ENCODE data around the gene CD300E.
"Not testable (repeated sequence)": the region's sequence is repeated elsewhere in the genome, so short reads cannot be mapped to it uniquely, and the experiment has no call there.

The CD300E gene

GRCh38 chr17:74635418-74635817, 11.9 kb upstream of the CD300E start:
- no peak for DNase-seq (ENCODE audit: low spot score)

- DNase-seq (ENCODE audit: low spot score), result no peak
Measured at GRCh38 chr17:74633326-74633725, 9.8 kb upstream of the CD300E start.

GRCh38 chr17:74632617-74633016, 9.1 kb upstream of the CD300E start:
- no peak for DNase-seq (ENCODE audit: low spot score)

- peak; percentile 37 for DNase-seq (ENCODE audit: low spot score)
Measured at GRCh38 chr17:74631468-74632450, 8.2 kb upstream of the CD300E start.

- DNase-seq (ENCODE audit: low spot score), result not testable (repeated sequence)
Measured at GRCh38 chr17:74630251-74630650, 6.7 kb upstream of the CD300E start.

GRCh38 chr17:74625661-74626060, 2.1 kb upstream of the CD300E start:
- DNase-seq (ENCODE audit: low spot score), result no peak

GRCh38 chr17:74624131-74624530, 593 bp upstream of the CD300E start:
- DNase-seq (ENCODE audit: low spot score), result no peak

GRCh38 chr17:74619077-74619673, 4.4 kb downstream of the CD300E start:
- DNase-seq (ENCODE audit: low spot score), result no peak

- DNase-seq (ENCODE audit: low spot score), result no peak
Measured at GRCh38 chr17:74618451-74618850, 5.1 kb downstream of the CD300E start.

GRCh38 chr17:74616696-74617095, 6.8 kb downstream of the CD300E start:
- DNase-seq (ENCODE audit: low spot score), result no peak

- no peak for DNase-seq (ENCODE audit: low spot score)
Measured at GRCh38 chr17:74612046-74612445, 11.5 kb downstream of the CD300E start.

GRCh38 chr17:74610108-74610507, 13.4 kb downstream of the CD300E start:
- no peak for DNase-seq (ENCODE audit: low spot score)

GRCh38 chr17:74608511-74608910, 15.0 kb downstream of the CD300E start:
- no peak for DNase-seq (ENCODE audit: low spot score)

- no peak for DNase-seq (ENCODE audit: low spot score)
Measured at GRCh38 chr17:74607221-74607620, 16.3 kb downstream of the CD300E start.

GRCh38 chr17:74606050-74606449, 17.5 kb downstream of the CD300E start:
- DNase-seq (ENCODE audit: low spot score), result no peak

GRCh38 chr17:74605361-74605760, 18.2 kb downstream of the CD300E start:
- peak; percentile 74 for DNase-seq (ENCODE audit: low spot score)

- no peak for DNase-seq (ENCODE audit: low spot score)
Measured at GRCh38 chr17:74604761-74605160, 18.8 kb downstream of the CD300E start.

- DNase-seq (ENCODE audit: low spot score), result no peak
Measured at GRCh38 chr17:74604200-74604599, 19.3 kb downstream of the CD300E start.

- no peak for DNase-seq (ENCODE audit: low spot score)
Measured at GRCh38 chr17:74603746-74604145, 19.8 kb downstream of the CD300E start.

GRCh38 chr17:74603037-74603635, 20.4 kb downstream of the CD300E start:
- DNase-seq (ENCODE audit: low spot score), result no peak

- peak; percentile 54 for DNase-seq (ENCODE audit: low spot score)
Measured at GRCh38 chr17:74601944-74602572, 21.5 kb downstream of the CD300E start.

GRCh38 chr17:74599448-74599939, 24.0 kb downstream of the CD300E start:
- no peak for DNase-seq (ENCODE audit: low spot score)
